Transverse colon (tissue), 4 donors: ENCODE measurements around the gene GIGYF1. TPM values are rescaled to one million over a fixed set of nuclear protein-coding genes. Genes with fewer than 3 reads are reported as not detected.
"Not testable (repeated sequence)": the region's sequence is repeated elsewhere in the genome, so short reads cannot be mapped to it uniquely, and the experiment has no call there.

Experiments
- DNase-seq: peaks from one replicate; pipeline ENCODE4 v3.0.0-alpha.2; 2019
- H3K27ac ChIP-seq, 4 donors: fragments of 200-600 bp; sonication (generic); 2 replicates each; pipeline ENCODE4 v1.5.1; 2016 to 2018; ENCODE audit warnings: inconsistent platforms in 4 of 4
- H3K27me3 ChIP-seq: fragments of 200-600 bp; sonication (generic); 2 replicates; pipeline ENCODE4 v1.5.1; 2017; ENCODE audit warnings: inconsistent platforms
- H3K36me3 ChIP-seq, 4 donors: fragments of 200-600 bp; sonication (generic); 2 replicates each; pipeline ENCODE4 v1.5.1; 2017 to 2019; ENCODE audit warnings: inconsistent platforms in 4 of 4
- H3K4me1 ChIP-seq, 4 donors: fragments of 200-600 bp; sonication (generic); 2 replicates each; pipeline ENCODE4 v1.5.1; 2017 to 2020; ENCODE audit warnings: inconsistent platforms in 4 of 4
- H3K4me3 ChIP-seq, 4 donors: fragments of 200-600 bp; sonication (generic); 1 replicate in 1 of 4; 2 replicates in 3 of 4; pipeline versions ENCODE4 v1.5.1 to v1.6.1; 2017 to 2019; ENCODE audit warnings: inconsistent platforms in 4 of 4
- H3K9me3 ChIP-seq, 2 donors: fragments of 200-600 bp; sonication (generic); 2 replicates each; pipeline ENCODE4 v1.5.1; 2017 to 2019; ENCODE audit warnings: inconsistent platforms in 2 of 2
- EP300 ChIP-seq: sonication (generic); formaldehyde crosslinking; IDR thresholded peaks from one replicate; pipeline ENCODE4 v1.6.1; 2017; ENCODE audit warnings: antibody characterized with exemption, low read depth
- POLR2A ChIP-seq: fragments of 450-650 bp; IDR thresholded peaks from one replicate; pipeline ENCODE4 v1.6.1; 2016; ENCODE audit warnings: antibody characterized with exemption, mild to moderate bottlenecking, moderate library complexity
- POLR2AphosphoS5 ChIP-seq, 3 donors: sonication (generic); formaldehyde crosslinking; IDR thresholded peaks; one replicate each; pipeline ENCODE4 v1.6.1; 2016; ENCODE audit warnings: antibody characterized with exemption in 3 of 3
- WGBS, 2 donors: methylation state at CpG; one replicate each; pipeline ENCODE4 v1.1.5; 2018; ENCODE audit warnings: low coverage in 1 of 2; 5-methylcytosine and 5-hydroxymethylcytosine counted together
- in situ Hi-C, 4 donors: fragments of 200-750 bp; cut with MboI; loops; one replicate each; pipeline versions ENCODE4 v1.15.0 to v1.15.1; 2017; ENCODE audit warnings: low sequenced_read_pairs in 3 of 4, low pct_ligation_motif_present in 1 of 4, low pct_unique_long_range_greater_than_20kb in 1 of 4
- intact Hi-C: fragments of 100-400 bp; cut with DNase I; formaldehyde crosslinking; loops from one replicate; pipeline ENCODE4 v1.15.1; 2023; ENCODE audit warnings: low total_unique reads
- total RNA-seq, 4 donors: library from RNA; depleted of rRNA; stranded (reverse); fragments of >200 nt; gene quantifications; one replicate each; pipeline ENCODE4 v1.1.0, GENCODE V29; 2016
- TF ChIP-seq, protein P1 (sequence below), 5 experiments: fragments of 200-600 bp in 3 of 5; fragments of 450-650 bp in 2 of 5; sonication (generic) in 3 of 5; IDR thresholded peaks; 1 replicate in 2 of 5; 2 replicates in 3 of 5; pipeline ENCODE4 v1.5.1; 2016 to 2017; ENCODE audit warnings: antibody characterized with exemption in 5 of 5, inconsistent platforms in 3 of 5, mild to moderate bottlenecking in 2 of 5, moderate library complexity in 1 of 5

GIGYF1 gene
- total RNA-seq, 4 donors from 2014 or later = 25.4 to 104 (median 51.8) TPM

DNA sequence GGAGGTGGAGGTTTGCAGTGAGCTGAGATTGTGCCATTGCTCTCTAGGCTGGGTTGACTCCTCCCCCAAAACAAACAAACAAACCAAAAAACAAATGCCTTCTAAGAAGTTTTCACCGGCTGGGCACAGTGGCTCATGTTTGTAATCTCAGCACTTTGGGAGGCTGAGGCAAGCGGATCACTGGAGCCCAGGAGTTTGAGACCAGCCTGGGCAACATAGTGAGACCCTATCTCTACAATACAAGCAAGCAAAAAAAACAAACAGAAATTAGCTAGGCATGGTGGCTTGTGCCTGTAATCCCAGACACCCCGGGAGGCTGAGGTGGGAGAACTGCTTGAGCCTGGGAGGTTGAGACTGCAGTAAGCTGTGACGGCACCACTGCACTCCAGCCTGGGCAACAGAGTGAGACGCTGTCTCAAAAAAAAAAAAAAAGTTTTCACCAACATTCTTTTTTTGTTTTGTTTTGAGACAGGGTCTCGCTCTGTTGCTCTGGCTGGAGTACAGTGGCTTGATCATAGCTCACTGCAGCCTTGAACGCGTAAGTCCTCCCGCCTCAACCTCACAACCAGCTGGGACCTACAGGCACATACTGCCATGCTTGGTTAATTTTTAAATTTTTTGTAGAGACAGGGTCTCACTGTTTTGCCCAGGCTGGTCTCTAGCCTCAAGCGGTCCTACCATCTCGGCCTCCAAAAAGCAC lies 38.0 kb upstream of the GIGYF1 start:
- in situ Hi-C loops = no loop called here
- no peaks in the 10 kb centered on the region for H3K27me3 ChIP-seq
- DNase-seq = no peak
- no peak overlapping the region for H3K4me3 ChIP-seq
- H3K9me3 ChIP-seq = no peaks in the 10 kb centered on the region
- 73 to 87% methylated on average over 6 to 11 of the region's 11 CpGs for WGBS, 2 donors
- intact Hi-C loops = no loop called here
- TF ChIP-seq POLR2AphosphoS5 (IDR thresholded peaks at IDR 0.05) = no peak
- TF ChIP-seq EP300 = no peak
- TF ChIP-seq POLR2A = no peak
- TF ChIP-seq, protein P1, sequence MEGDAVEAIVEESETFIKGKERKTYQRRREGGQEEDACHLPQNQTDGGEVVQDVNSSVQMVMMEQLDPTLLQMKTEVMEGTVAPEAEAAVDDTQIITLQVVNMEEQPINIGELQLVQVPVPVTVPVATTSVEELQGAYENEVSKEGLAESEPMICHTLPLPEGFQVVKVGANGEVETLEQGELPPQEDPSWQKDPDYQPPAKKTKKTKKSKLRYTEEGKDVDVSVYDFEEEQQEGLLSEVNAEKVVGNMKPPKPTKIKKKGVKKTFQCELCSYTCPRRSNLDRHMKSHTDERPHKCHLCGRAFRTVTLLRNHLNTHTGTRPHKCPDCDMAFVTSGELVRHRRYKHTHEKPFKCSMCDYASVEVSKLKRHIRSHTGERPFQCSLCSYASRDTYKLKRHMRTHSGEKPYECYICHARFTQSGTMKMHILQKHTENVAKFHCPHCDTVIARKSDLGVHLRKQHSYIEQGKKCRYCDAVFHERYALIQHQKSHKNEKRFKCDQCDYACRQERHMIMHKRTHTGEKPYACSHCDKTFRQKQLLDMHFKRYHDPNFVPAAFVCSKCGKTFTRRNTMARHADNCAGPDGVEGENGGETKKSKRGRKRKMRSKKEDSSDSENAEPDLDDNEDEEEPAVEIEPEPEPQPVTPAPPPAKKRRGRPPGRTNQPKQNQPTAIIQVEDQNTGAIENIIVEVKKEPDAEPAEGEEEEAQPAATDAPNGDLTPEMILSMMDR (IDR thresholded peaks at IDR 0.05) = no peak
- H3K4me1 ChIP-seq = no peaks in the 10 kb centered on the region
- H3K27ac ChIP-seq = no peak overlapping the region
- no peaks in the 10 kb centered on the region for H3K36me3 ChIP-seq

- DNase-seq = no peak
- no peak overlapping the region for H3K4me3 ChIP-seq
- peaks cover 0 to 15% (median 4%) of the 10 kb centered on the region in 4 donors for H3K4me1 ChIP-seq
- 26% methylated on average over 3 of the region's 3 CpGs; no CpG with 5 or more reads in 1 of the 2 donors for WGBS, 2 donors
- intact Hi-C loops (no loop called here), in situ Hi-C loops (no loop called here)
- H3K27ac ChIP-seq = no peak overlapping the region
- no peaks in the 10 kb centered on the region for H3K36me3 ChIP-seq
- TF ChIP-seq, protein P1 (IDR thresholded peaks at IDR 0.05) = no peak
- H3K9me3 ChIP-seq = no peaks in the 10 kb centered on the region
- no peaks in the 10 kb centered on the region for H3K27me3 ChIP-seq
Observed at GRCh38 chr7:100730136-100730800, 36.2 kb upstream of the GIGYF1 start.

GRCh38 chr7:100728196-100728595 lies 34.1 kb upstream of the GIGYF1 start:
- Histone ChIP-seq H3K9me3 (no peaks in the 10 kb centered on the region), H3K4me1 (peaks cover 0 to 15% (median 5%) of the 10 kb centered on the region in 4 donors), H3K4me3 (no peak overlapping the region), H3K27me3 (peaks cover 18% of the 10 kb centered on the region), H3K36me3 (no peaks in the 10 kb centered on the region), H3K27ac (no peak overlapping the region)
- TF ChIP-seq, protein P1 (IDR thresholded peaks at IDR 0.05) = no peak
- TF ChIP-seq POLR2A (no peak), POLR2AphosphoS5 (IDR thresholded peaks at IDR 0.05) (no peak)
- no peak for DNase-seq
- 68 to 86% methylated on average over 2 to 8 of the region's 8 CpGs for WGBS, 2 donors
- in situ Hi-C loops (no loop called here), intact Hi-C loops (no loop called here)

GRCh38 chr7:100726996-100727761 lies 33.1 kb upstream of the GIGYF1 start:
- WGBS, 2 donors = 61 to 82% methylated on average over 3 to 12 of the region's 12 CpGs
- DNase-seq = no peak
- Histone ChIP-seq H3K9me3 (no peaks in the 10 kb centered on the region), H3K27me3 (peaks cover 28% of the 10 kb centered on the region), H3K4me3 (no peak overlapping the region), H3K36me3 (no peaks in the 10 kb centered on the region), H3K4me1 (peaks cover 0 to 15% (median 5%) of the 10 kb centered on the region in 4 donors), H3K27ac (peak overlapping the region; percentile 26 to 44 (median 40))
- in situ Hi-C loops (no loop called here), intact Hi-C loops (no loop called here)
- no peak for TF ChIP-seq EP300
- no peak for TF ChIP-seq POLR2AphosphoS5 (IDR thresholded peaks at IDR 0.05)
- TF ChIP-seq, protein P1 (IDR thresholded peaks at IDR 0.05) = no peak
- TF ChIP-seq POLR2A = no peak

GRCh38 chr7:100724364-100724763 lies 30.3 kb upstream of the GIGYF1 start:
- H3K9me3 ChIP-seq, H3K4me3 ChIP-seq, intact Hi-C loops, H3K27ac ChIP-seq, DNase-seq, H3K36me3 ChIP-seq: not testable (repeated sequence)
- in situ Hi-C loops = loop anchor here in 2 of 4 donors (25.0 kb wide), 2 partner anchors 138 to 262 kb away; partner anchors contain the start of genes SLC12A9 (in 1 of the 2), SPACDR (in 1 of the 2) and TRIP6 (in 1 of the 2)
- Histone ChIP-seq H3K27me3 (peaks cover 56% of the 10 kb centered on the region), H3K4me1 (peaks cover 8 to 27% (median 17%) of the 10 kb centered on the region in 4 donors)
- 89 to 92% methylated on average over 2 of the region's 2 CpGs for WGBS, 2 donors
